SH-SY5Y (cell line): ENCODE measurements around the gene PKIG.

ENCODE experiments used
- GATA2 ChIP-seq: IDR thresholded peaks from 2 replicates; pipeline ENCODE4 v1.6.1; 2011; ENCODE audit warnings: mild to moderate bottlenecking, low read depth, low read length
- GATA3 ChIP-seq: IDR thresholded peaks from 2 replicates; pipeline ENCODE4 v1.6.1; 2011; ENCODE audit warnings: low read depth, mild to moderate bottlenecking, low read length, moderate library complexity

- no peak for TF ChIP-seq GATA2
- no peak for TF ChIP-seq GATA3
Observed at GRCh38 chr20:44664131-44664530, 81.8 kb downstream of the PKIG start.
